Measurements from ENCODE around the gene CLSTN2. TPM values are rescaled to one million over a fixed set of nuclear protein-coding genes. Genes with fewer than 3 reads are reported as not detected.

CLSTN2 gene
- total and polyA plus RNA-seq, 2 of the 8 experiments (the other 6 are each of a cell fraction or from before 2014, with no cell fraction given) = 0.39 to 0.52 TPM

GRCh38 chr3:140449413-140450256, 514.6 kb downstream of the CLSTN2 start:
- no peak overlapping the region for H3K9ac ChIP-seq (replicated peaks in 1 of 4; ENCODE audit: extremely low read depth in 1 of 4, low read depth in 3 of 4, low read length in 3 of 4)
- WGBS, 2 experiments (ENCODE audit: extremely low coverage in 1 of 2, insufficient coverage in 1 of 2, insufficient read length in 1 of 2, insufficient replicate concordance in 2 of 2, low coverage in 1 of 2, low lambda C conversion rate in 2 of 2, missing lambda C conversion rate in 1 of 2) = 84% methylated on average over 5 of the region's 5 CpGs; no CpG with 5 or more reads in 1 of the 2 experiments
- POLR2A ChIA-PET (ENCODE audit: partially characterized antibody) = no interaction called here

More at GRCh38 chr3:140449413-140450256, 514.6 kb downstream of the CLSTN2 start:
- no peak overlapping the region for H2AK5ac ChIP-seq (ENCODE audit: low read depth, low read length)
- TF ChIP-seq CBX8 (IDR thresholded peaks at IDR 0.05; ENCODE audit: borderline replicate concordance, low read depth, low read length) = no peak
- TF ChIP-seq KDM5A (IDR thresholded peaks at IDR 0.05; ENCODE audit: low read length) = no peak
- TF ChIP-seq TCF12 (IDR thresholded peaks at IDR 0.05; ENCODE audit: low read depth, low read length) = no peak
- H3K4me3 ChIP-seq (ENCODE audit: extremely low read depth in 1 of 4, insufficient read depth in 2 of 4, low read depth in 3 of 4, low read length in 4 of 4) = no peak overlapping the region
- no peaks in the 10 kb centered on the region for H3K36me3 ChIP-seq (ENCODE audit: control insufficient read depth in 2 of 4, insufficient read depth in 4 of 4, low read length in 3 of 4)
- no peak overlapping the region for H4K5ac ChIP-seq (ENCODE audit: insufficient read length, low read depth, low read length)
- no peaks in the 10 kb centered on the region for H3K9me3 ChIP-seq (ENCODE audit: insufficient read depth in 2 of 2, low read depth in 1 of 2, low read length in 1 of 2)
- H3K56ac ChIP-seq (replicated peaks; ENCODE audit: insufficient read length, low read depth, low read length) = no peak overlapping the region
- no peaks in the 10 kb centered on the region for H3K79me2 ChIP-seq (ENCODE audit: control insufficient read depth in 1 of 2, insufficient read depth in 2 of 2, low read length in 2 of 2)
- CTCF ChIA-PET (ENCODE audit: partially characterized antibody) = no interaction called here
- H3K14ac ChIP-seq (ENCODE audit: insufficient read length) = no peak overlapping the region
- H3K18ac ChIP-seq (ENCODE audit: extremely low read depth, low read length) = no peak overlapping the region
- H3K79me1 ChIP-seq (ENCODE audit: low read depth, low read length) = no peaks in the 10 kb centered on the region
- H3K4me1 ChIP-seq (replicated peaks in 1 of 4; ENCODE audit: control insufficient read depth in 3 of 4, insufficient read depth in 4 of 4, low read length in 3 of 4) = no peaks in the 10 kb centered on the region
- H3K4me2 ChIP-seq (ENCODE audit: insufficient read depth in 1 of 2, low read depth in 2 of 2, low read length in 2 of 2) = no peak overlapping the region
- DNase-seq (ENCODE audit: low read depth in 1 of 2, low spot score in 2 of 2) = no peak
- no peak overlapping the region for H2BK20ac ChIP-seq (ENCODE audit: low read length)
- H2BK120ac ChIP-seq (replicated peaks; ENCODE audit: low read depth, low read length) = no peak overlapping the region
- no peak overlapping the region for H4K91ac ChIP-seq (replicated peaks; ENCODE audit: insufficient read length, low read length)
- no peak overlapping the region for H3K27ac ChIP-seq (ENCODE audit: low read depth, low read length)
- H3K4ac ChIP-seq (replicated peaks; ENCODE audit: insufficient read length, low read depth, low read length) = no peak overlapping the region
- no peaks in the 10 kb centered on the region for H4K20me1 ChIP-seq (replicated peaks in 1 of 2; ENCODE audit: control insufficient read depth in 1 of 2, insufficient read depth in 2 of 2, low read length in 2 of 2)
- H2BK15ac ChIP-seq (ENCODE audit: low read length) = no peak overlapping the region
- no peak overlapping the region for H2BK5ac ChIP-seq (ENCODE audit: low read depth, low read length)
- no peak overlapping the region for H2AFZ ChIP-seq (ENCODE audit: low read length)
- no peak for FAIRE-seq
- no peak overlapping the region for H2BK12ac ChIP-seq (ENCODE audit: low read depth, low read length)
- no peak overlapping the region for H4K8ac ChIP-seq (ENCODE audit: extremely low read depth, insufficient read depth, low read length)
- no peak overlapping the region for H3K23ac ChIP-seq (ENCODE audit: insufficient read length)
- H3K23me2 ChIP-seq (ENCODE audit: low read depth, low read length) = no peaks in the 10 kb centered on the region; the same call in 1 of the 2 replicates
- no peaks in the 10 kb centered on the region for H3K27me3 ChIP-seq (replicated peaks in 1 of 4; ENCODE audit: control insufficient read depth in 3 of 4, extremely low read depth in 1 of 4, insufficient read depth in 3 of 4, low read length in 3 of 4)

All from H1 (cell line).